GM12874 (cell line): Measurements from ENCODE around the gene RASA3.

Source experiments
- CTCF ChIP-seq: IDR thresholded peaks from 2 replicates; pipeline ENCODE4 v1.5.1; 2011; ENCODE audit warnings: low read depth, mild to moderate bottlenecking, control low read depth, low read length, moderate library complexity; ENCODE audit not compliant: insufficient read depth

RASA3 gene

GRCh38 chr13:114134111-114134943 lies 1.9 kb upstream of the RASA3 start:
- no peak for TF ChIP-seq CTCF

- TF ChIP-seq CTCF, result no peak
These were observed 622 bp downstream of the RASA3 start for GRCh38 chr13:114131583-114132418.

- TF ChIP-seq CTCF, result no peak
These were observed 1.4 kb downstream of the RASA3 start for GRCh38 chr13:114130837-114131582.

GRCh38 chr13:114130131-114130836 lies 2.1 kb downstream of the RASA3 start:
- TF ChIP-seq CTCF, result no peak

- no peak for TF ChIP-seq CTCF
These were observed 2.8 kb downstream of the RASA3 start for GRCh38 chr13:114129649-114130062.

- TF ChIP-seq CTCF, result no peak
These were observed 3.5 kb downstream of the RASA3 start for GRCh38 chr13:114128624-114129522.
